Gastrocnemius medialis (tissue), 4 donors: ENCODE measurements around the gene RASGRP4. TPM values are rescaled to one million over a fixed set of nuclear protein-coding genes. Genes with fewer than 3 reads are reported as not detected.

Experiments
- ATAC-seq, 2 donors: fragments of 150-250 bp; one replicate each; pipeline ENCODE4 v1.9.1; 2016
- DNase-seq, 2 donors: peaks; one replicate each; pipeline ENCODE4 v3.0.0-alpha.2; 2019
- H3K27ac ChIP-seq, 4 donors: fragments of 200-600 bp; sonication (generic); 1 replicate in 1 of 4; 2 replicates in 3 of 4; pipeline ENCODE4 v1.5.1; 2016 to 2018; ENCODE audit warnings: mild to moderate bottlenecking in 2 of 4, moderate library complexity in 1 of 4
- H3K27me3 ChIP-seq, 3 donors: fragments of 200-600 bp; sonication (generic) in 2 of 3; 1 replicate in 1 of 3; 2 replicates in 2 of 3; pipeline versions ENCODE4 v1.5.1 to v1.6.0; 2016 to 2019; ENCODE audit warnings: mild to moderate bottlenecking in 1 of 3, moderate library complexity in 1 of 3
- H3K36me3 ChIP-seq, 2 donors: fragments of 200-600 bp; sonication (generic) in 1 of 2; one replicate each; pipeline ENCODE4 v1.5.1; 2017 to 2018
- H3K4me1 ChIP-seq, 2 donors: fragments of 200-600 bp; sonication (generic) in 1 of 2; one replicate each; pipeline ENCODE4 v1.5.1; 2016 to 2017; ENCODE audit warnings: mild to moderate bottlenecking in 2 of 2
- H3K4me3 ChIP-seq, 4 donors: fragments of 200-600 bp; sonication (generic) in 3 of 4; 1 replicate in 1 of 4; 2 replicates in 3 of 4; pipeline ENCODE4 v1.5.1; 2016 to 2019; ENCODE audit warnings: mild to moderate bottlenecking in 2 of 4
- H3K9me3 ChIP-seq, 3 donors: fragments of 200-600 bp; sonication (generic) in 2 of 3; 1 replicate in 1 of 3; 2 replicates in 2 of 3; pipeline ENCODE4 v1.5.1; 2016 to 2019
- POLR2A ChIP-seq, 2 donors: fragments of 450-650 bp; IDR thresholded peaks; one replicate each; pipeline ENCODE4 v1.6.1; 2017; ENCODE audit warnings: antibody characterized with exemption in 2 of 2, mild to moderate bottlenecking in 2 of 2, moderate library complexity in 2 of 2
- in situ Hi-C, 4 donors: fragments of 200-750 bp; cut with MboI; loops; one replicate each; pipeline versions ENCODE4 v1.15.0 to v1.8.0; 2017; ENCODE audit warnings: low sequenced_read_pairs in 4 of 4
- intact Hi-C: fragments of 100-400 bp; cut with DNase I; formaldehyde crosslinking; loops from one replicate; pipeline ENCODE4 v1.15.1; 2023; ENCODE audit warnings: low total_unique reads
- total RNA-seq, 4 donors: library from RNA; depleted of rRNA; stranded (reverse); fragments of >200 nt; gene quantifications; one replicate each; pipeline versions ENCODE4 v1.1.0 to v1.2.3, GENCODE V29; 2016
- TF ChIP-seq, protein P1 (sequence below), 5 experiments: fragments of 450-650 bp in 3 of 5; fragments of 200-600 bp in 2 of 5; sonication (generic) in 2 of 5; IDR thresholded peaks in 4 of 5; conservative IDR thresholded peaks in 1 of 5; 1 replicate in 4 of 5; 2 replicates in 1 of 5; pipeline ENCODE4 v1.5.1; 2016 to 2019; ENCODE audit warnings: antibody characterized with exemption in 5 of 5, mild to moderate bottlenecking in 3 of 5, moderate library complexity in 3 of 5

RASGRP4 gene
- total RNA-seq, 4 donors from 2014 or later = 0.61 to 2.2 (median 0.94) TPM

DNA sequence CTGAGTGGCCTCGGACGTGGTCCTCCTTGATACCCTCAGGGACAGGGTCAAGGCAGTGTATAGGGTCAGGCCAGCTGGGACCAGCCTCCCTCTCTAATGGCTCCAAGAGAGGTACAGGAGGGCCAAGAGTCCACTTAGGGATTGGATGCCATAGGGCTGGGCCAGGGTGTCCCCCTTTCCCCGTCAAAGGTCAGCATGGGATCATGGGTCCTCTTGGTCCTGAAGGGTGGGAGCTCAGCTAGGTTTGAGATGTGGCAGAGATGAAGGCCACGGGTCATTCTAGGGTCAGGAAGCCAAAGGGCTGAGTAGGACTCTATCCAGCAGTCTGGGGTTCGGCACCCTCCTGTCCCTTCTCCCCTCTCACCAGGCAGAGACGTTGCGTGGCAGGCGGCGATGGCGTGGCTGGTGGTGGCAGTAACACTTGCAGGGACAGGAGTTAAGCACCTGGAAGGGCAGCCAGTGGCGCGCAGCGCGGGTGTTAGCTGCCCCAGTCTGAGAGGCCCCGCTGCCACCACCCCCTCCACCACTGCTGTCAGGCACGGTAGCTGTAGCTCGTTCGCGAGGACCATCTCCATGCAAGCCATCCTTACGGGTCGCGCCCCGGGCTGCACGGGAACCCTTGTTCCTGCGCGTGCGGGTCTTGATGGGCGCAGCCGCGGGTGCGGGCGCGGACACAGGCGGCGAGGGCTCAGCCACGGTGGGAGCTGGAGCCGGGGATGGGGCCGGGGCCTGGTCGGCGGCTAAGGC, 40.8 kb downstream of the RASGRP4 start:
- in situ Hi-C loops (loop anchor here in 1 of 4 donors (25.0 kb wide), 1 partner anchor 452 kb away; the partner anchor contains the start of genes ECH1 and HNRNPL), intact Hi-C loops (loop anchor here (10.0 kb wide), 1 partner anchor 330 kb away; no protein-coding TSS in a partner anchor)
- Histone ChIP-seq H3K4me3 (no peak overlapping the region), H3K27ac (no peak overlapping the region), H3K36me3 (peaks cover 14 to 51% of the 10 kb centered on the region in 2 donors), H3K9me3 (no peaks in the 10 kb centered on the region), H3K27me3 (peaks cover 0 to 12% (median 5%) of the 10 kb centered on the region in 3 donors), H3K4me1 (peaks cover 6 to 22% of the 10 kb centered on the region in 2 donors)
- TF ChIP-seq POLR2A (IDR thresholded peaks at IDR 0.05) = no peak
- TF ChIP-seq, protein P1, sequence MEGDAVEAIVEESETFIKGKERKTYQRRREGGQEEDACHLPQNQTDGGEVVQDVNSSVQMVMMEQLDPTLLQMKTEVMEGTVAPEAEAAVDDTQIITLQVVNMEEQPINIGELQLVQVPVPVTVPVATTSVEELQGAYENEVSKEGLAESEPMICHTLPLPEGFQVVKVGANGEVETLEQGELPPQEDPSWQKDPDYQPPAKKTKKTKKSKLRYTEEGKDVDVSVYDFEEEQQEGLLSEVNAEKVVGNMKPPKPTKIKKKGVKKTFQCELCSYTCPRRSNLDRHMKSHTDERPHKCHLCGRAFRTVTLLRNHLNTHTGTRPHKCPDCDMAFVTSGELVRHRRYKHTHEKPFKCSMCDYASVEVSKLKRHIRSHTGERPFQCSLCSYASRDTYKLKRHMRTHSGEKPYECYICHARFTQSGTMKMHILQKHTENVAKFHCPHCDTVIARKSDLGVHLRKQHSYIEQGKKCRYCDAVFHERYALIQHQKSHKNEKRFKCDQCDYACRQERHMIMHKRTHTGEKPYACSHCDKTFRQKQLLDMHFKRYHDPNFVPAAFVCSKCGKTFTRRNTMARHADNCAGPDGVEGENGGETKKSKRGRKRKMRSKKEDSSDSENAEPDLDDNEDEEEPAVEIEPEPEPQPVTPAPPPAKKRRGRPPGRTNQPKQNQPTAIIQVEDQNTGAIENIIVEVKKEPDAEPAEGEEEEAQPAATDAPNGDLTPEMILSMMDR (IDR thresholded peaks at IDR 0.05 in 4 of 5, conservative IDR thresholded peaks at IDR 0.05 in 1 of 5) = no peak
- DNase-seq (no peak), ATAC-seq (no peak)

DNA sequence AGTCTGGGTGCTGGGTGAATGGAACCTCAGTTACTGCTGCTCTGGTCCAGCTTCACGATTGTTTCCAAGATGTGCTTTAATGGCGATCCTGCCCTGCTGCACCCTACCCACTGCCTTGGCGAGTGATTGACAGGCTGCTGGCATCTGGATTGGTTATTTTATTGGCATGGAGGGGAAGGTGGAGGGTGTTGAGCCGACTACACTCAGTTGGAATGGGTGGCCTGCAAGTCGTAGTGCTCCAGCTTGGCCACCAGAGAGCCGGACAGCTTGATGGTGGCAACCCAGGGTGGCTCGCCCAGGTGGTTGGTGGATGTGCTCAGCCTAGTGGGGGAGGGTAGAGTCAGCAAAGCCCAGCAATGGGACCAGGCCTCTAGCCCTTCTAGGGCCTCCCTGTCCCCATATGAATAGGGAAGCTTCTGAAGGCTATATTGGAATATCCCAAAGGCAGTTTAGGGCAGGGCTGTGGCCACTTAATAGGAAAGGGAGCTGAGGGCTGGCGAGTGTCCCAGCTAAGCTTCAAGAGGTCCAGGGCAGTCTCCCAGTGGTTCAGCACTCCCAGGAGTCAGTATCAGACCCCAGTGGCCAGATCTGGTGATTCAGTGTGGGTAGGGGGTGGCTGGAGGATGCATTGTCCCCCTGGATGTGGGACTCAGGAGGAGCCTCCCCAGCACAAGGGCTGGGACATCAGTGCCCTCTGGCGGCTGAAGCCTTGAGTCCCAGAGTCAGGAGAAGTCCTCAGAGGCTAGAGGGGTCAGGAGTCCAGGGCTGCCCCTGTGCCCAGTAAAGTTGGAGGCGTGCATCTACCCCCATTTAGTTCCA, 41.6 kb downstream of the RASGRP4 start:
- peaks cover 0 to 12% (median 5%) of the 10 kb centered on the region in 3 donors for H3K27me3 ChIP-seq
- TF ChIP-seq, protein P1 (IDR thresholded peaks at IDR 0.05 in 4 of 5, conservative IDR thresholded peaks at IDR 0.05 in 1 of 5) = no peak
- no peak for TF ChIP-seq POLR2A (IDR thresholded peaks at IDR 0.05)
- no peak for ATAC-seq

DNA sequence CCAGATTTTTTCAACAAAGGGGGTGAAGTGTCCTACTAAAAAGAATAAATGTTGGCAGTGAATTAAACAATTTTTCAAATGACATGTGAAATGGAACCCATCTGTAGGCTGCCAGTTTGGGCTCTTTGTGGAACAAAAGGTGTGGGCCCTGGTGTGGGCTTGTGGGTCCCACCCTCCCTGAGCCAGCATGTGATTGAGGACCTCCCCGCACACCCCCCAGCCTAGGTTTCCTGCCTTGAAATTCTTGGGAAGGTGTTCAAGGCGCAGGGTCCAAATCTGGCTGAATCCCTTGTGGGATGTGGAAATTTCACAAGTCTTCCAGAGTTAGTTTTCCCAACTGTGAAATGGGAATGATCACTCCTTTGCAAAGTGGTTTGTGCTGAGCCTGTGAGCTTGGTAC, 42.3 kb downstream of the RASGRP4 start:
- Histone ChIP-seq H3K4me1 (peaks cover 6 to 18% of the 10 kb centered on the region in 2 donors), H3K27ac (no peak overlapping the region), H3K27me3 (peaks cover 0 to 8% (median 2%) of the 10 kb centered on the region in 3 donors), H3K4me3 (no peak overlapping the region), H3K9me3 (no peaks in the 10 kb centered on the region), H3K36me3 (peaks cover 14 to 65% of the 10 kb centered on the region in 2 donors)
- TF ChIP-seq, protein P1 (IDR thresholded peaks at IDR 0.05 in 4 of 5, conservative IDR thresholded peaks at IDR 0.05 in 1 of 5) = no peak
- TF ChIP-seq POLR2A (IDR thresholded peaks at IDR 0.05) = no peak
- DNase-seq (no peak), ATAC-seq (no peak)
- intact Hi-C loops = loop anchor here (10.0 kb wide), 1 partner anchor 331 kb away; no protein-coding TSS in a partner anchor
- in situ Hi-C loops = loop anchor here in 1 of 4 donors (25.0 kb wide), 1 partner anchor 454 kb away; the partner anchor contains the start of genes ECH1 and HNRNPL

More for the DNA sequence above, 41.6 kb downstream of the RASGRP4 start:
- Histone ChIP-seq H3K27ac (no peak overlapping the region), H3K4me3 (no peak overlapping the region), H3K4me1 (peaks cover 6 to 22% of the 10 kb centered on the region in 2 donors), H3K36me3 (peaks cover 14 to 59% of the 10 kb centered on the region in 2 donors), H3K9me3 (no peaks in the 10 kb centered on the region)
- intact Hi-C loops (loop anchor here (10.0 kb wide), 1 partner anchor 330 kb away; no protein-coding TSS in a partner anchor), in situ Hi-C loops (loop anchor here in 1 of 4 donors (25.0 kb wide), 1 partner anchor 453 kb away; the partner anchor contains the start of genes ECH1 and HNRNPL)
- DNase-seq = no peak

GRCh38 chr19:38383184-38383583, 42.8 kb downstream of the RASGRP4 start:
- in situ Hi-C loops (loop anchor here in 1 of 4 donors (25.0 kb wide), 1 partner anchor 454 kb away; the partner anchor contains the start of genes ECH1 and HNRNPL), intact Hi-C loops (loop anchor here (10.0 kb wide), 1 partner anchor 332 kb away; no protein-coding TSS in a partner anchor)
- H3K36me3 ChIP-seq = peaks cover 14 to 71% of the 10 kb centered on the region in 2 donors
- ATAC-seq = no peak
- H3K9me3 ChIP-seq = no peaks in the 10 kb centered on the region
- no peak overlapping the region for H3K4me3 ChIP-seq
- H3K4me1 ChIP-seq = peaks cover 4 to 13% of the 10 kb centered on the region in 2 donors
- peaks cover 0 to 3% (median 0%) of the 10 kb centered on the region in 3 donors for H3K27me3 ChIP-seq
- no peak for TF ChIP-seq POLR2A (IDR thresholded peaks at IDR 0.05)
- TF ChIP-seq, protein P1 (IDR thresholded peaks at IDR 0.05 in 4 of 5, conservative IDR thresholded peaks at IDR 0.05 in 1 of 5) = no peak
- no peak overlapping the region for H3K27ac ChIP-seq
- no peak for DNase-seq
